Aorta (tissue), 5 donors: ENCODE data around the gene CNPY2. TPM values are rescaled to one million over a fixed set of nuclear protein-coding genes. Genes with fewer than 3 reads are reported as not detected.
"Not testable (repeated sequence)": the region's sequence is repeated elsewhere in the genome, so short reads cannot be mapped to it uniquely, and the experiment has no call there.

Source experiments
- ATAC-seq: fragments of 200-7000 bp; cut with Tn5 transposase; one replicate; pipeline ENCODE4 v1.9.1; 2022; ENCODE audit warnings: moderate library complexity; ENCODE audit not compliant: low FRiP score
- DNase-seq, 2 donors: peaks; one replicate each; pipeline ENCODE4 v3.0.0-alpha.2; 2020
- H3K27ac ChIP-seq, 2 donors: one replicate each; pipeline ENCODE4 v1.5.1; 2013; ENCODE audit warnings: low read length in 2 of 2, mild to moderate bottlenecking in 2 of 2, moderate library complexity in 2 of 2, control low read depth in 1 of 2, inconsistent platforms in 1 of 2, low read depth in 1 of 2
- H3K27me3 ChIP-seq, 2 donors: one replicate each; pipeline ENCODE4 v1.6.1; 2013; ENCODE audit warnings: control low read depth in 1 of 2, low read length in 1 of 2, mild to moderate bottlenecking in 1 of 2, moderate library complexity in 1 of 2; ENCODE audit not compliant: insufficient read depth in 2 of 2, control insufficient read depth in 1 of 2
- H3K36me3 ChIP-seq, 2 donors: one replicate each; pipeline ENCODE4 v1.6.1; 2013; ENCODE audit warnings: control low read depth in 1 of 2, low read length in 1 of 2, mild to moderate bottlenecking in 1 of 2; ENCODE audit not compliant: insufficient read depth in 2 of 2, control insufficient read depth in 1 of 2
- H3K4me1 ChIP-seq, 2 donors: one replicate each; pipeline ENCODE4 v1.6.1; 2013; ENCODE audit warnings: low read length in 2 of 2, control low read depth in 1 of 2, mild to moderate bottlenecking in 1 of 2, moderate library complexity in 1 of 2; ENCODE audit not compliant: insufficient read depth in 2 of 2, control insufficient read depth in 1 of 2
- H3K4me3 ChIP-seq, 2 donors: one replicate each; pipeline ENCODE4 v1.5.1; 2013; ENCODE audit warnings: low read length in 2 of 2, control low read depth in 1 of 2, mild to moderate bottlenecking in 1 of 2
- H3K9me3 ChIP-seq: one replicate; pipeline ENCODE4 v1.6.1; 2013; ENCODE audit warnings: mild to moderate bottlenecking, low read length; ENCODE audit not compliant: control insufficient read depth
- WGBS, 2 donors: extraction: QIAGEN DNeasy Blood & Tissue Kit; methylation state at CpG; one replicate each; pipeline ENCODE4 v1.1.7; 2013; 5-methylcytosine and 5-hydroxymethylcytosine counted together
- intact Hi-C, 2 donors: fragments of 100-400 bp; cut with DNase I; formaldehyde crosslinking; loops; one replicate each; pipeline versions ENCODE4 v1.14.2 to v1.15.0; 2022
- polyA plus RNA-seq, 2 donors: library from polyadenylated mRNA; stranded (reverse); fragments of 200-250 nt; gene quantifications; one replicate each; pipeline ENCODE4 v1.2.3, GENCODE V29; 2013
- total RNA-seq, 2 donors: library from RNA; stranded (reverse); fragmentation: NEBNext Ultra II Directional; extraction: Animal tissue kit (Norgen Biotek cat#: 25700); gene quantifications; one replicate each; pipeline ENCODE4 v1.2.1, GENCODE V29; 2021
- donor health status: healthy with polysubstance abuse.
- donor health status: Bipolar disorder and iron deficiency.
- donor health status: DM: no; HTN: no; CAD: no.
- donor health status: DM: no; HTN: no; CAD: no.
- donor health status: DM: yes; HTN: yes; CAD: no.

Gene CNPY2
- total and polyA plus RNA-seq, 4 donors, result 72.2 to 149 (median 94.1) TPM

- no peak for DNase-seq
- WGBS, 2 donors, result 80 to 81% methylated on average over 5 of the region's 5 CpGs
- Histone ChIP-seq H3K4me1 (peaks cover 0 to 2% of the 10 kb centered on the region in 2 donors), H3K27ac (no peak overlapping the region), H3K4me3 (no peak overlapping the region), H3K27me3 (no peaks in the 10 kb centered on the region), H3K36me3 (peaks cover 0 to 4% of the 10 kb centered on the region in 2 donors), H3K9me3 (no peaks in the 10 kb centered on the region)
- no peak for ATAC-seq
- intact Hi-C loops, result no loop called here
Observed at GRCh38 chr12:56293795-56294194, 22.0 kb downstream of the CNPY2 start.

- no peaks in the 10 kb centered on the region for H3K27me3 ChIP-seq
- ATAC-seq (no peak), DNase-seq (no peak)
- no peak overlapping the region for H3K4me3 ChIP-seq
- intact Hi-C loops, result no loop called here
- peaks cover 0 to 5% of the 10 kb centered on the region in 2 donors for H3K36me3 ChIP-seq
- no peaks in the 10 kb centered on the region for H3K9me3 ChIP-seq
- H3K27ac ChIP-seq, result no peak overlapping the region
- 77 to 82% methylated on average over 3 of the region's 3 CpGs for WGBS, 2 donors
- H3K4me1 ChIP-seq, result peaks cover 0 to 2% of the 10 kb centered on the region in 2 donors
Observed at GRCh38 chr12:56288705-56289387, 26.9 kb downstream of the CNPY2 start.

GRCh38 chr12:56286044-56286830 lies 29.6 kb downstream of the CNPY2 start:
- intact Hi-C loops, result no loop called here
- 65 to 73% methylated on average over 4 of the region's 4 CpGs for WGBS, 2 donors
- ATAC-seq (no peak), DNase-seq (no peak)
- Histone ChIP-seq H3K27ac (no peak overlapping the region), H3K4me3 (no peak overlapping the region), H3K27me3 (no peaks in the 10 kb centered on the region), H3K4me1 (peaks cover 0 to 2% of the 10 kb centered on the region in 2 donors), H3K9me3 (no peaks in the 10 kb centered on the region), H3K36me3 (peaks cover 5 to 8% of the 10 kb centered on the region in 2 donors)

GRCh38 chr12:56284263-56284662 lies 31.5 kb downstream of the CNPY2 start:
- intact Hi-C loops, H3K36me3 ChIP-seq, H3K9me3 ChIP-seq, H3K4me3 ChIP-seq, ATAC-seq, H3K27me3 ChIP-seq, H3K27ac ChIP-seq, H3K4me1 ChIP-seq, DNase-seq: not testable (repeated sequence)
- 85 to 86% methylated on average over 5 of the region's 5 CpGs for WGBS, 2 donors

GRCh38 chr12:56282579-56282978 lies 33.2 kb downstream of the CNPY2 start:
- Histone ChIP-seq H3K4me1 (peaks cover 0 to 2% of the 10 kb centered on the region in 2 donors), H3K27ac (no peak overlapping the region), H3K9me3 (no peaks in the 10 kb centered on the region), H3K4me3 (no peak overlapping the region), H3K27me3 (no peaks in the 10 kb centered on the region), H3K36me3 (peaks cover 5 to 8% of the 10 kb centered on the region in 2 donors)
- intact Hi-C loops, result no loop called here
- ATAC-seq, result no peak
- no peak for DNase-seq
- 98% methylated on average over 2 of the region's 2 CpGs for WGBS, 2 donors

GRCh38 chr12:56282030-56282429 lies 33.8 kb downstream of the CNPY2 start:
- Histone ChIP-seq H3K4me1 (peaks cover 0 to 2% of the 10 kb centered on the region in 2 donors), H3K4me3 (no peak overlapping the region), H3K27me3 (no peaks in the 10 kb centered on the region), H3K27ac (no peak overlapping the region), H3K36me3 (peaks cover 5 to 8% of the 10 kb centered on the region in 2 donors), H3K9me3 (no peaks in the 10 kb centered on the region)
- 51 to 54% methylated on average over 6 of the region's 6 CpGs for WGBS, 2 donors
- ATAC-seq (no peak), DNase-seq (no peak)
- intact Hi-C loops, result no loop called here

GRCh38 chr12:56280849-56281248 lies 34.9 kb downstream of the CNPY2 start:
- intact Hi-C loops, result no loop called here
- ATAC-seq (no peak), DNase-seq (no peak)
- H3K36me3 ChIP-seq, result peaks cover 7 to 9% of the 10 kb centered on the region in 2 donors
- H3K9me3 ChIP-seq, result no peaks in the 10 kb centered on the region
- no peaks in the 10 kb centered on the region for H3K4me1 ChIP-seq
- H3K27me3 ChIP-seq, result no peaks in the 10 kb centered on the region
- H3K27ac ChIP-seq, result no peak overlapping the region
- H3K4me3 ChIP-seq, result no peak overlapping the region

GRCh38 chr12:56278905-56279304 lies 36.9 kb downstream of the CNPY2 start:
- H3K27me3 ChIP-seq, result no peaks in the 10 kb centered on the region
- no peaks in the 10 kb centered on the region for H3K4me1 ChIP-seq
- 95 to 98% methylated on average over 3 of the region's 3 CpGs for WGBS, 2 donors
- no peak for DNase-seq
- H3K36me3 ChIP-seq, result peaks cover 13 to 15% of the 10 kb centered on the region in 2 donors
- no peak overlapping the region for H3K4me3 ChIP-seq
- no peaks in the 10 kb centered on the region for H3K9me3 ChIP-seq
- no peak for ATAC-seq
- intact Hi-C loops, result no loop called here
- no peak overlapping the region for H3K27ac ChIP-seq

- Histone ChIP-seq H3K4me1 (no peaks in the 10 kb centered on the region), H3K4me3 (no peak overlapping the region), H3K36me3 (peaks cover 6 to 11% of the 10 kb centered on the region in 2 donors), H3K27ac (no peak overlapping the region), H3K27me3 (no peaks in the 10 kb centered on the region), H3K9me3 (no peaks in the 10 kb centered on the region)
- DNase-seq (no peak), ATAC-seq (no peak)
- 95 to 98% methylated on average over 2 of the region's 2 CpGs for WGBS, 2 donors
- intact Hi-C loops, result no loop called here
Observed at GRCh38 chr12:56274299-56274698, 41.5 kb downstream of the CNPY2 start.
